Measurements from ENCODE around the gene PTPRN. TPM values are rescaled to one million over a fixed set of nuclear protein-coding genes. Genes with fewer than 3 reads are reported as not detected.

PTPRN gene
- total RNA-seq, result 7.2 and 12.6 TPM in 2 replicates

GRCh38 chr2:219309278-219309677, at the start of gene PTPRN:
TSS of gene PTPRN (minus strand) at chr2:219309401. CDS start at chr2:219309332, 69 bp downstream.

DNA sequence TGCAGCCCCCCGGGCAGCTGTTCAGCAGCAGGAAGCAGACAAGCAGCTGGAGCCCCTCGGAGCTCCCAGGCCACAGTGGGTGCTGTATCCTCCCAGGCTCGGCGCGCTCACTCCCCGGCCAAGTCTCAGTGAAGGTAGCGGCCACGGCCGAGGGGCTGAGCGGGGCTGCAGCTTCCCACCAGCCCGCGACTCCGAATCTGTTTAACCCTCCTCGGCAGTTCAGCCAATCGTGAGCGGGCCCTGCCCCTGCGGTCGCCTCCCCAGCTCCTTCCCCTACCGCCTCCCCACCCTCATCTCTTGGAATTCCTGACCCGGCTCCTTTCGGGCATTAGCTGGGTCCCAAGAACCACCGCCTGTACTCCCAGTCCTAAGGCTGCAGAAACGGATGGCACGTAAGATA, 23.3 kb upstream of the PTPRN start, which contains the start of gene RESP18:
Gene RESP18, minus strand, starts transcription at position 203 of the 400 bp plus-strand sequence.

GRCh38 chr2:219279151-219279915, 29.9 kb downstream of the PTPRN start, which contains the start of gene DNAJB2:
TSS of gene DNAJB2 (plus strand) at chr2:219279366. CDS start at chr2:219279834, 468 bp downstream.

DNA sequence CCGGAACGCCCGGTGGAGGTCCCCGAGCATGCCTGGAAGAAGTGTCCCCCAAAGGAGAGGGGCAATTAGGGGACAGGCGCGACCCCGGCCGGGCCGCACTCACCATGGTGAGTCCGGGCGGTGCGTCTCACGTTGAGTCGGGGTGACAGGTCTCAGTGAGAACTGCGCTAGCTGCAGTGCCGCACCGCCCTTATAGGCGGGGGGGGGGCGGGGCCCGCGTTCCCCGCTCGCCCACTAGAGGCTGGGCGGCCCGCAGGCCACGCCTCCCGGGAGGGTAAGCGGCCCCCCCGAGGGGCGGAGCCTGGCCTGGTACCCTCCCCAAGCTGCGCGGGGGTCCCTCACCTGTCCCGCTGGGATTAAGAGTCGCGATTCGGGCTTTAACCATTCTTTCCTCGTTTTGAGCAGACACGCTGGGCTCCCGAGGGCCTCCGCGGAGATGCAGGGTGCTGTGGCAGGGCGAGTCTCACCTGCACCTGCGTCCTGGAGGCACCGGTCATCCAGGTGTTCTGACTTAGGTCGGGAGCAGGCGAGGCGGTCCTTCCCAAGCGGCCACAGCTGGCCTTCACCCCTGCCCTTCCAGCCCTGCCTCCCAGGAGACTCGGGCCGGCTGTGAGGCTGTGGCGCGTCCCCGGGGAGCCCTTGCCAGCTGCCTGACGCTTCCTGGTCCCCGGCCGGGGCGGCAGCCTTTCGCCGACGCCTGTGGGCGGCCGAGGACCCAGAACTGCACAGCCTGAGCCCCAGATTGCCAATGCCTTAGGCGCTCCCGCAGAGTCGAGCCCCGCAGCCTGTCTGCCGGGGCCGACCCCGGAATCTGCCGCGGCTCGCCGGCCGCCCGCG, 55.2 kb downstream of the PTPRN start, which contains the start of gene TUBA4A:
Gene TUBA4A, minus strand, starts transcription at position 166 of the 837 bp plus-strand sequence. Its CDS starts 60 bp downstream, at position 106.

DNA sequence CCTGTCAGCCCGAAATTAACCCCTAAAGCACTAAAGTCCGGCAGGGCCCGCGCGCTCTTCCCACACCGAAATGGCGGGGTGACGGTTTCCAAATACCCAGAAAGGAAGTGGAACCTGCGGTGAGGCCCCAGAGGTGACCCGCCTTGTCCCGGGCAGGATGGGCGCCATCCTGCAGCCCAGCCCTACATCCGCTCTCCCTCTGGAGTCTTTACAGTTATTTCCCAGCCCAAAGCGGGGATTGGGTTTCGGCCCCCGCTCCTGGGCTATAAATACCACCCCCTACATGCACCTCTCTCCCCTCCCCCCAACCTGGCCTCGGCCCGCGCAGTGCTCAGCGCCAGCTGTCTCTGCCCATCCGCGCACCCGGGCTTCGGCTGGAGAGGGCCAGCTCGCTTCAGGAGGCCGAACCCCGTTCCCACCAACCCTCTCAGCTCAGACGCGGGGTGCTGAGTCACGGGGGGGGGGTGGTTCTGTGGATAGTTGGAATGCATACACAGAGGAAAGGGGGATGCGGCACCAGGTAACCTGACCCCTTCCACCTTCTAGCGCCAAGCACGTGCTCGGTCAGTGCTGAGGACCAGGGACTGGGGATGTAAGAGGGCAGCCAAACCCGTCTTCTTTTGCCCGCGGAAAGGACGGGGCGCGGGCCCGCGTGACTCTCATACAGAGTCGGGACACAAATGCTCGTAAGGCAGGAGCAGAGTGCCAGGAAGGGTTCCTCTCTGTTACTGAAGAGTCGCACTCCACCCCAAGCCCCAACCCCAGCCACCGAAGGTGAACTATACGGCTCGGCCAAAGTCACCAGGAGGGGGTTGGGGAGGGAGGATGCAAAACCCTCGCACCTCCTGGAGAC, 56.1 kb downstream of the PTPRN start, which contains the start of gene TUBA4B:
Gene TUBA4B, plus strand, starts transcription at position 344 of the 853 bp plus-strand sequence. Its CDS starts 165 bp downstream, at position 509.

GRCh38 chr2:219245148-219245898, 63.9 kb downstream of the PTPRN start, which contains the start of the genes GLB1L and STK16:
TSS of gene GLB1L (minus strand) at chr2:219245444. CDS start at chr2:219243573, 1,871 bp downstream.
TSS of gene STK16 (plus strand) at chr2:219245479. CDS start at chr2:219246000, 521 bp downstream.

Other genes starting within 250 kb of the PTPRN start
- gene IHH, start 248.5 kb downstream of the PTPRN start, total RNA-seq, result under 0.01 TPM in 1 of 2 replicates, not detected in the other
- 14.2 and 17.5 TPM in 2 replicates for gene NHEJ1, start 148.6 kb downstream of the PTPRN start, total RNA-seq
- gene SLC23A3, start 139.4 kb downstream of the PTPRN start, total RNA-seq, result 0.63 and 2.5 TPM in 2 replicates
- 24.7 and 27.0 TPM in 2 replicates for gene CNPPD1, start 132.5 kb downstream of the PTPRN start, total RNA-seq
- gene RETREG2, start 131.1 kb downstream of the PTPRN start, total RNA-seq, result 69.0 and 78.2 TPM in 2 replicates
- 22.2 and 26.7 TPM in 2 replicates for gene ZFAND2B, start 102.6 kb downstream of the PTPRN start, total RNA-seq
- gene ABCB6, start 90.4 kb downstream of the PTPRN start, total RNA-seq, result 26.8 and 61.6 TPM in 2 replicates
- 24.3 and 26.4 TPM in 2 replicates for gene ATG9A, start 79.8 kb downstream of the PTPRN start, total RNA-seq
- 18.0 and 20.5 TPM in 2 replicates for gene ANKZF1, start 79.6 kb downstream of the PTPRN start, total RNA-seq
- gene GLB1L, start 64.0 kb downstream of the PTPRN start, total RNA-seq, result 11.6 and 18.6 TPM in 2 replicates
- gene STK16, start 63.9 kb downstream of the PTPRN start, total RNA-seq, result 27.7 and 47.0 TPM in 2 replicates
- under 0.01 TPM in 1 of 2 replicates, not detected in the other for gene TUBA4B, start 56.2 kb downstream of the PTPRN start, total RNA-seq
- 9.4 and 17.8 TPM in 2 replicates for gene TUBA4A, start 55.5 kb downstream of the PTPRN start, total RNA-seq
- gene DNAJB2, start 30.0 kb downstream of the PTPRN start, total RNA-seq, result 53.9 and 109 TPM in 2 replicates
- not detected in 2 replicates for gene RESP18, start 23.3 kb upstream of the PTPRN start, total RNA-seq
- 78.2 and 137 TPM in 2 replicates for gene DNPEP, start 78.5 kb upstream of the PTPRN start, total RNA-seq
- gene DES, start 109.0 kb upstream of the PTPRN start, total RNA-seq, result 2.4 and 2.7 TPM in 2 replicates
- 7.8 and 9.1 TPM in 2 replicates for gene SPEG, start 125.4 kb upstream of the PTPRN start, total RNA-seq
- 57.7 and 58.9 TPM in 2 replicates for gene GMPPA, start 189.5 kb upstream of the PTPRN start, total RNA-seq
- 0.09 and 0.16 TPM in 2 replicates for gene ASIC4, start 205.1 kb upstream of the PTPRN start, total RNA-seq
- gene CHPF, start 234.4 kb upstream of the PTPRN start, total RNA-seq, result 49.3 and 59.7 TPM in 2 replicates
- 0.95 and 1.3 TPM in 2 replicates for gene TMEM198, start 234.6 kb upstream of the PTPRN start, total RNA-seq

Measured in bronchial smooth muscle cell (primary cell).